Measurements from ENCODE around the gene CCNB2.

Gene CCNB2

GRCh38 chr15:59111251-59111650, 6.3 kb downstream of the CCNB2 start:
- Histone ChIP-seq H3K4me2 (ENCODE audit: low read length) (no peak overlapping the region), H3K4me1 (ENCODE audit: low read length) (peaks cover 3% of the 10 kb centered on the region; the same call in 1 of the 2 replicates), H3K27ac (ENCODE audit: low read length) (no peak overlapping the region), H3K9ac (ENCODE audit: low read length) (no peak overlapping the region), H3K9me3 (ENCODE audit: insufficient read depth, low read length) (no peaks in the 10 kb centered on the region), H3K36me3 (replicated peaks; ENCODE audit: low read depth, low read length) (peaks cover 66% of the 10 kb centered on the region), H4K20me1 (ENCODE audit: insufficient read depth, low read length) (no peaks in the 10 kb centered on the region), H3K4me3 (ENCODE audit: low read length) (no peak overlapping the region), H3K27me3 (ENCODE audit: low read depth, low read length) (no peaks in the 10 kb centered on the region), H3K79me2 (ENCODE audit: low read length) (peaks cover 10% of the 10 kb centered on the region), H2AFZ (ENCODE audit: low read depth, low read length) (no peak overlapping the region)
- TF ChIP-seq EZH2phosphoT487 (IDR thresholded peaks at IDR 0.05; ENCODE audit: low read depth): no peak
- TF ChIP-seq CTCF (IDR thresholded peaks at IDR 0.05; ENCODE audit: low read depth, low read length): no peak

- Histone ChIP-seq H3K79me2 (ENCODE audit: low read length) (peaks cover 6% of the 10 kb centered on the region), H3K9me3 (ENCODE audit: insufficient read depth, low read length) (no peaks in the 10 kb centered on the region), H3K27me3 (ENCODE audit: low read depth, low read length) (no peaks in the 10 kb centered on the region), H3K36me3 (replicated peaks; ENCODE audit: low read depth, low read length) (peaks cover 68% of the 10 kb centered on the region), H4K20me1 (ENCODE audit: insufficient read depth, low read length) (no peaks in the 10 kb centered on the region), H3K4me1 (ENCODE audit: low read length) (no peaks in the 10 kb centered on the region), H3K4me2 (ENCODE audit: low read length) (no peak overlapping the region), H3K9ac (ENCODE audit: low read length) (no peak overlapping the region), H3K4me3 (ENCODE audit: low read length) (no peak overlapping the region), H2AFZ (ENCODE audit: low read depth, low read length) (no peak overlapping the region), H3K27ac (ENCODE audit: low read length) (no peak overlapping the region)
- TF ChIP-seq CTCF (IDR thresholded peaks at IDR 0.05; ENCODE audit: low read depth, low read length) (no peak), EZH2phosphoT487 (IDR thresholded peaks at IDR 0.05; ENCODE audit: low read depth) (no peak)
Observed at GRCh38 chr15:59115047-59115446, 10.1 kb downstream of the CCNB2 start.

GRCh38 chr15:59116141-59116540, 11.2 kb downstream of the CCNB2 start:
- Histone ChIP-seq H3K9ac (ENCODE audit: low read length) (no peak overlapping the region), H4K20me1 (ENCODE audit: insufficient read depth, low read length) (no peaks in the 10 kb centered on the region), H2AFZ (ENCODE audit: low read depth, low read length) (no peak overlapping the region), H3K27me3 (ENCODE audit: low read depth, low read length) (no peaks in the 10 kb centered on the region), H3K4me3 (ENCODE audit: low read length) (no peak overlapping the region), H3K4me1 (ENCODE audit: low read length) (no peaks in the 10 kb centered on the region), H3K9me3 (ENCODE audit: insufficient read depth, low read length) (no peaks in the 10 kb centered on the region), H3K79me2 (ENCODE audit: low read length) (peaks cover 8% of the 10 kb centered on the region; the same call in 1 of the 2 replicates), H3K36me3 (replicated peaks; ENCODE audit: low read depth, low read length) (peaks cover 68% of the 10 kb centered on the region), H3K27ac (ENCODE audit: low read length) (no peak overlapping the region), H3K4me2 (ENCODE audit: low read length) (no peak overlapping the region)
- no peak for TF ChIP-seq CTCF (IDR thresholded peaks at IDR 0.05; ENCODE audit: low read depth, low read length)
- no peak for TF ChIP-seq EZH2phosphoT487 (IDR thresholded peaks at IDR 0.05; ENCODE audit: low read depth)

- H3K27me3 ChIP-seq (ENCODE audit: low read depth, low read length): no peaks in the 10 kb centered on the region
- no peak overlapping the region for H3K9ac ChIP-seq (ENCODE audit: low read length)
- peaks cover 68% of the 10 kb centered on the region for H3K36me3 ChIP-seq (replicated peaks; ENCODE audit: low read depth, low read length)
- H4K20me1 ChIP-seq (ENCODE audit: insufficient read depth, low read length): no peaks in the 10 kb centered on the region
- H3K4me3 ChIP-seq (ENCODE audit: low read length): no peak overlapping the region
- TF ChIP-seq CTCF (IDR thresholded peaks at IDR 0.05; ENCODE audit: low read depth, low read length) (no peak), EZH2phosphoT487 (IDR thresholded peaks at IDR 0.05; ENCODE audit: low read depth) (no peak)
- no peak overlapping the region for H3K4me2 ChIP-seq (ENCODE audit: low read length)
- peaks cover 3% of the 10 kb centered on the region; the same call in 1 of the 2 replicates for H3K79me2 ChIP-seq (ENCODE audit: low read length)
- H2AFZ ChIP-seq (ENCODE audit: low read depth, low read length): no peak overlapping the region
- H3K9me3 ChIP-seq (ENCODE audit: insufficient read depth, low read length): no peaks in the 10 kb centered on the region
- H3K4me1 ChIP-seq (ENCODE audit: low read length): no peaks in the 10 kb centered on the region
- H3K27ac ChIP-seq (ENCODE audit: low read length): no peak overlapping the region
Observed at GRCh38 chr15:59116771-59117170, 11.8 kb downstream of the CCNB2 start.
